GM23338 (cell line): ENCODE results near the gene MGAT5. TPM values are rescaled to one million over a fixed set of nuclear protein-coding genes. Genes with fewer than 3 reads are reported as not detected.

ENCODE experiments used
- ATAC-seq: fragments of 200-7000 bp; cut with Tn5 transposase; 3 replicates; pipeline ENCODE4 v1.9.1; 2020
- DNase-seq: peaks from one replicate; pipeline ENCODE4 v3.0.0-alpha.2; 2015; ENCODE audit warnings: low spot score
- H2AFZ ChIP-seq: fragments of 200-600 bp; sonication (generic); 2 replicates; pipeline ENCODE4 v1.8.0; 2016; ENCODE audit warnings: antibody characterized with exemption, mild to moderate bottlenecking, moderate library complexity
- H3F3A ChIP-seq: fragments of 200-600 bp; sonication (generic); replicated peaks from 2 replicates; pipeline ENCODE4 v1.8.0; 2017; ENCODE audit warnings: antibody characterized with exemption, mixed run types, low read depth
- H3K27ac ChIP-seq: fragments of 200-600 bp; sonication (generic); 2 replicates; pipeline ENCODE4 v1.6.1; 2016; ENCODE audit warnings: low read depth
- H3K27me3 ChIP-seq: fragments of 200-600 bp; sonication (generic); 2 replicates; pipeline ENCODE4 v1.8.0; 2016; ENCODE audit warnings: mild to moderate bottlenecking, mixed run types, moderate library complexity; ENCODE audit not compliant: insufficient read depth
- H3K36me3 ChIP-seq: fragments of 200-600 bp; sonication (generic); 2 replicates; pipeline ENCODE4 v1.8.0; 2016; ENCODE audit warnings: mild to moderate bottlenecking; ENCODE audit not compliant: insufficient read depth
- H3K4me1 ChIP-seq: fragments of 200-600 bp; sonication (generic); 2 replicates; pipeline ENCODE4 v1.8.0; 2016; ENCODE audit warnings: mild to moderate bottlenecking, moderate library complexity; ENCODE audit not compliant: insufficient read depth
- H3K4me2 ChIP-seq: fragments of 200-600 bp; sonication (generic); 2 replicates; pipeline ENCODE4 v1.7.1; 2017; ENCODE audit warnings: mixed run types
- H3K4me3 ChIP-seq: fragments of 200-600 bp; sonication (generic); 2 replicates; pipeline ENCODE4 v1.6.1; 2016; ENCODE audit warnings: mixed run types
- H3K79me2 ChIP-seq: fragments of 200-600 bp; sonication (generic); replicated peaks from 2 replicates; pipeline ENCODE4 v1.8.0; 2017; ENCODE audit warnings: mild to moderate bottlenecking; ENCODE audit not compliant: insufficient read depth
- H3K9me2 ChIP-seq: fragments of 200-600 bp; sonication (generic); 2 replicates; pipeline ENCODE4 v1.8.0; 2017; ENCODE audit not compliant: insufficient read depth
- H4K20me1 ChIP-seq: fragments of 200-600 bp; sonication (generic); replicated peaks from 2 replicates; pipeline ENCODE4 v1.8.0; 2017; ENCODE audit warnings: mild to moderate bottlenecking; ENCODE audit not compliant: insufficient read depth
- H3K27ac Mint-ChIP-seq: 2 replicates; pipeline ENCODE4 v1.8.0; 2020; ENCODE audit warnings: inconsistent platforms, mild to moderate bottlenecking, moderate library complexity, mixed read lengths
- H3K27me3 Mint-ChIP-seq: 3 replicates; pipeline ENCODE4 v1.8.0; 2022; ENCODE audit warnings: low read depth, mild to moderate bottlenecking, moderate library complexity, mixed read lengths, inconsistent platforms; ENCODE audit not compliant: insufficient read depth, poor library complexity
- H3K36me3 Mint-ChIP-seq: 3 replicates; pipeline ENCODE4 v1.8.0; 2021; ENCODE audit warnings: low read depth, mild to moderate bottlenecking, inconsistent platforms, moderate library complexity, mixed read lengths
- H3K4me1 Mint-ChIP-seq: 3 replicates; pipeline ENCODE4 v1.8.0; 2020; ENCODE audit warnings: mild to moderate bottlenecking, inconsistent platforms, mixed read lengths
- H3K4me3 Mint-ChIP-seq: 3 replicates; pipeline ENCODE4 v1.8.0; 2021; ENCODE audit warnings: moderate library complexity, mild to moderate bottlenecking, inconsistent platforms, mixed read lengths
- H3K9me3 Mint-ChIP-seq: 3 replicates; pipeline ENCODE4 v1.8.0; 2020; ENCODE audit warnings: moderate library complexity, mild to moderate bottlenecking, inconsistent platforms, mixed read lengths
- CREB1 ChIP-seq: fragments of 250-450 bp; sonication (Bioruptor Pico); IDR thresholded peaks from 2 replicates; pipeline ENCODE4 v1.5.0; 2020; ENCODE audit warnings: low read depth, mild to moderate bottlenecking, moderate library complexity
- CTCF ChIP-seq, 2 experiments: fragments of 200-600 bp in 1 of 2; sonication (generic) in 1 of 2; conservative IDR thresholded peaks; 2 replicates each; pipeline versions ENCODE4 v1.5.1 to v1.6.1; 2016 to 2017; ENCODE audit warnings: antibody characterized with exemption in 2 of 2, low read depth in 2 of 2, mild to moderate bottlenecking in 2 of 2, moderate library complexity in 1 of 2
- ETS1 ChIP-seq: IDR thresholded peaks from 2 replicates; pipeline ENCODE4 v1.6.1; 2016; ENCODE audit warnings: antibody characterized with exemption
- EZH2 ChIP-seq: fragments of 200-600 bp; sonication (generic); IDR thresholded peaks from one replicate; pipeline ENCODE4 v1.8.0; 2017; ENCODE audit warnings: antibody characterized with exemption, mild to moderate bottlenecking, low read depth; ENCODE audit not compliant: unreplicated experiment
- EZH2phosphoT487 ChIP-seq: fragments of 200-600 bp; sonication (generic); IDR thresholded peaks from one replicate; pipeline ENCODE4 v1.8.1; 2018; ENCODE audit warnings: antibody characterized with exemption; ENCODE audit not compliant: unreplicated experiment
- JUNB ChIP-seq: IDR thresholded peaks from one replicate; pipeline ENCODE4 v1.6.1; 2016; ENCODE audit warnings: antibody characterized with exemption; ENCODE audit not compliant: unreplicated experiment
- NANOG ChIP-seq: IDR thresholded peaks from 2 replicates; pipeline ENCODE4 v1.6.1; 2016; ENCODE audit warnings: antibody characterized with exemption, borderline replicate concordance
- POLR2AphosphoS5 ChIP-seq: IDR thresholded peaks from 2 replicates; pipeline ENCODE4 v1.6.1; 2016; ENCODE audit warnings: antibody characterized with exemption, low read depth
- REST ChIP-seq: IDR thresholded peaks from one replicate; pipeline ENCODE4 v1.6.1; 2018; ENCODE audit warnings: antibody characterized with exemption; ENCODE audit not compliant: unreplicated experiment
- STAT1 ChIP-seq: IDR thresholded peaks from one replicate; pipeline ENCODE4 v1.6.1; 2016; ENCODE audit warnings: antibody characterized with exemption; ENCODE audit not compliant: unreplicated experiment
- ZNF114 ChIP-seq: fragments of 250-450 bp; sonication (Bioruptor Pico); IDR thresholded peaks from 2 replicates; pipeline ENCODE4 v1.5.0; 2020; ENCODE audit warnings: mild to moderate bottlenecking, moderate library complexity
- ZNF331 ChIP-seq: fragments of 250-450 bp; sonication (Bioruptor Pico); IDR thresholded peaks from 2 replicates; pipeline ENCODE4 v1.5.0; 2020; ENCODE audit warnings: low read depth, mild to moderate bottlenecking, moderate library complexity
- ZNF462 ChIP-seq: fragments of 250-450 bp; sonication (Bioruptor Pico); IDR thresholded peaks from 2 replicates; pipeline ENCODE4 v1.5.0; 2020; ENCODE audit warnings: mild to moderate bottlenecking, moderate library complexity
- polyA plus RNA-seq: library from polyadenylated mRNA; unstranded; fragments of >200 nt; fragmentation: Nextera tagmentation; extraction: Ambion mirVana; gene quantifications from 2 replicates; pipeline ENCODE4 v1.2.1, GENCODE V29; 2016
- total RNA-seq: library from RNA; depleted of rRNA; stranded (reverse); fragments of >200 nt; shearing (Covaris generic); gene quantifications from 2 replicates; pipeline ENCODE4 v1.2.3, GENCODE V29; 2014

Gene MGAT5
- total and polyA plus RNA-seq, 2 experiments from 2014 or later = 4.6 to 27.6 TPM

- H3K9me3 Mint-ChIP-seq = no peaks in the 10 kb centered on the region
Observed at GRCh38 chr2:134396493-134396892, 142.6 kb downstream of the MGAT5 start.

More at GRCh38 chr2:134396493-134396892, 142.6 kb downstream of the MGAT5 start:
- H3K4me1 Mint-ChIP-seq = peaks cover 22% of the 10 kb centered on the region
- H3K36me3 Mint-ChIP-seq = no peaks in the 10 kb centered on the region
- no peaks in the 10 kb centered on the region for H4K20me1 ChIP-seq
- DNase-seq = no peak
- H3K4me3 Mint-ChIP-seq = no peak overlapping the region
- H3K36me3 ChIP-seq = no peaks in the 10 kb centered on the region
- no peak overlapping the region for H3K27ac ChIP-seq
- H3K27me3 ChIP-seq = no peaks in the 10 kb centered on the region
- no peaks in the 10 kb centered on the region for H3F3A ChIP-seq
- no peak for ATAC-seq
- no peak overlapping the region for H3K27ac Mint-ChIP-seq
- no peak overlapping the region for H3K4me2 ChIP-seq
- no peak overlapping the region for H2AFZ ChIP-seq
- H3K27me3 Mint-ChIP-seq = peaks cover 4% of the 10 kb centered on the region
- H3K4me3 ChIP-seq = no peak overlapping the region
- no peak for TF ChIP-seq ZNF114
- TF ChIP-seq EZH2 = no peak
- no peak for TF ChIP-seq JUNB
- no peak for TF ChIP-seq CREB1 (CRISPR knock-in tag)
- no peak for TF ChIP-seq EZH2phosphoT487
- no peak for TF ChIP-seq POLR2AphosphoS5
- TF ChIP-seq ZNF462 (CRISPR knock-in tag) = no peak
- TF ChIP-seq ETS1 = no peak
- no peak for TF ChIP-seq CTCF (conservative IDR thresholded peaks at IDR 0.05; ENCODE audit: low read depth in 2 of 2)
- TF ChIP-seq STAT1 = no peak
- no peak for TF ChIP-seq REST
- no peak for TF ChIP-seq NANOG
- no peak for TF ChIP-seq ZNF331 (CRISPR knock-in tag)
- H3K9me2 ChIP-seq = no peaks in the 10 kb centered on the region
- no peaks in the 10 kb centered on the region for H3K79me2 ChIP-seq
- 0 out of 2 replicates have a peak, but pooled peaks cover 4% of the 10 kb centered on the region for H3K4me1 ChIP-seq
